ENCODE data around the gene PLA2G4B.

PLA2G4B gene

DNA sequence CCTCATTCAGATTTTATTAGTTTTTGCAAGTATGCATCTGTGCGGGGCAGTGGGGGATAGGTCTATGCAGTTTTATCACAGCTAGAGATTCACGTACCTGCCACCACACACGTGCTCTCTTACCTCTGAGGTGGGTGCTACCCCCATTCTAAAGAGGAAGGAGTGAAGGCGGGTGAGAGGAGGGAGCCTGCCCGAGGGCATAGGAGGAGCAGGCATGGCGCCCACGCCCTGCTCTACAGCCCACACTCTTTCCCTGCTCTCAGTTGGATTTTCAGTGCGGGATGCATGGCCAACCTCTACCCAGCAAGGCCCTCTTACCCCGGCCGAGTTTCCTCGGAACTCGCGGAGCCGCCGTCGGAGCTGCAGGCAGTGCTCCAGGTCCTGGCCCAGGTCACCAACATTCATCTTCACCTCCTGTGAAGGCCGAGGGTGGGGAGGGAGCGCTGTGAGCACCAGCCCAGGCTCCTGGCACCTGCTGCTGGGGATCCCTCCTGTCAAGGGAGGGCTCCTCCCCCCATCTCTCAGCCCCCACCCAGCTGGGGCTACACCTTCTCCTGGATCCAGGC, 26.9 kb downstream of the PLA2G4B start:
- TF ChIP-seq TAF1 (IDR thresholded peaks at IDR 0.05; ENCODE audit: low read depth) (no peak), NFIC (IDR thresholded peaks at IDR 0.05) (no peak), CEBPB (IDR thresholded peaks at IDR 0.05) (no peak), RAD21 (IDR thresholded peaks at IDR 0.05; ENCODE audit: low read depth) (no peak), EGR1 (IDR thresholded peaks at IDR 0.05) (no peak), YY1 (IDR thresholded peaks at IDR 0.05; ENCODE audit: low read depth) (no peak), CREB1 (IDR thresholded peaks at IDR 0.05; ENCODE audit: low read depth) (no peak), EP300 (IDR thresholded peaks at IDR 0.05; ENCODE audit: borderline replicate concordance) (no peak), TEAD4 (IDR thresholded peaks at IDR 0.05) (no peak), TCF12 (IDR thresholded peaks at IDR 0.05; ENCODE audit: low read depth) (no peak), FOXM1 (IDR thresholded peaks at IDR 0.05; ENCODE audit: borderline replicate concordance, low read depth) (no peak), ZBTB7A (IDR thresholded peaks at IDR 0.05; ENCODE audit: low read depth) (no peak)
- TF ChIP-seq, protein P1, sequence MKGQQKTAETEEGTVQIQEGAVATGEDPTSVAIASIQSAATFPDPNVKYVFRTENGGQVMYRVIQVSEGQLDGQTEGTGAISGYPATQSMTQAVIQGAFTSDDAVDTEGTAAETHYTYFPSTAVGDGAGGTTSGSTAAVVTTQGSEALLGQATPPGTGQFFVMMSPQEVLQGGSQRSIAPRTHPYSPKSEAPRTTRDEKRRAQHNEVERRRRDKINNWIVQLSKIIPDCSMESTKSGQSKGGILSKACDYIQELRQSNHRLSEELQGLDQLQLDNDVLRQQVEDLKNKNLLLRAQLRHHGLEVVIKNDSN (IDR thresholded peaks at IDR 0.05) = no peak
- TF ChIP-seq, protein P2, sequence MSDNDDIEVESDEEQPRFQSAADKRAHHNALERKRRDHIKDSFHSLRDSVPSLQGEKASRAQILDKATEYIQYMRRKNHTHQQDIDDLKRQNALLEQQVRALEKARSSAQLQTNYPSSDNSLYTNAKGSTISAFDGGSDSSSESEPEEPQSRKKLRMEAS (IDR thresholded peaks at IDR 0.05) = no peak
- TF ChIP-seq, protein P3, sequence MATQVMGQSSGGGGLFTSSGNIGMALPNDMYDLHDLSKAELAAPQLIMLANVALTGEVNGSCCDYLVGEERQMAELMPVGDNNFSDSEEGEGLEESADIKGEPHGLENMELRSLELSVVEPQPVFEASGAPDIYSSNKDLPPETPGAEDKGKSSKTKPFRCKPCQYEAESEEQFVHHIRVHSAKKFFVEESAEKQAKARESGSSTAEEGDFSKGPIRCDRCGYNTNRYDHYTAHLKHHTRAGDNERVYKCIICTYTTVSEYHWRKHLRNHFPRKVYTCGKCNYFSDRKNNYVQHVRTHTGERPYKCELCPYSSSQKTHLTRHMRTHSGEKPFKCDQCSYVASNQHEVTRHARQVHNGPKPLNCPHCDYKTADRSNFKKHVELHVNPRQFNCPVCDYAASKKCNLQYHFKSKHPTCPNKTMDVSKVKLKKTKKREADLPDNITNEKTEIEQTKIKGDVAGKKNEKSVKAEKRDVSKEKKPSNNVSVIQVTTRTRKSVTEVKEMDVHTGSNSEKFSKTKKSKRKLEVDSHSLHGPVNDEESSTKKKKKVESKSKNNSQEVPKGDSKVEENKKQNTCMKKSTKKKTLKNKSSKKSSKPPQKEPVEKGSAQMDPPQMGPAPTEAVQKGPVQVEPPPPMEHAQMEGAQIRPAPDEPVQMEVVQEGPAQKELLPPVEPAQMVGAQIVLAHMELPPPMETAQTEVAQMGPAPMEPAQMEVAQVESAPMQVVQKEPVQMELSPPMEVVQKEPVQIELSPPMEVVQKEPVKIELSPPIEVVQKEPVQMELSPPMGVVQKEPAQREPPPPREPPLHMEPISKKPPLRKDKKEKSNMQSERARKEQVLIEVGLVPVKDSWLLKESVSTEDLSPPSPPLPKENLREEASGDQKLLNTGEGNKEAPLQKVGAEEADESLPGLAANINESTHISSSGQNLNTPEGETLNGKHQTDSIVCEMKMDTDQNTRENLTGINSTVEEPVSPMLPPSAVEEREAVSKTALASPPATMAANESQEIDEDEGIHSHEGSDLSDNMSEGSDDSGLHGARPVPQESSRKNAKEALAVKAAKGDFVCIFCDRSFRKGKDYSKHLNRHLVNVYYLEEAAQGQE (IDR thresholded peaks at IDR 0.05; ENCODE audit: low read depth) = no peak

DNA sequence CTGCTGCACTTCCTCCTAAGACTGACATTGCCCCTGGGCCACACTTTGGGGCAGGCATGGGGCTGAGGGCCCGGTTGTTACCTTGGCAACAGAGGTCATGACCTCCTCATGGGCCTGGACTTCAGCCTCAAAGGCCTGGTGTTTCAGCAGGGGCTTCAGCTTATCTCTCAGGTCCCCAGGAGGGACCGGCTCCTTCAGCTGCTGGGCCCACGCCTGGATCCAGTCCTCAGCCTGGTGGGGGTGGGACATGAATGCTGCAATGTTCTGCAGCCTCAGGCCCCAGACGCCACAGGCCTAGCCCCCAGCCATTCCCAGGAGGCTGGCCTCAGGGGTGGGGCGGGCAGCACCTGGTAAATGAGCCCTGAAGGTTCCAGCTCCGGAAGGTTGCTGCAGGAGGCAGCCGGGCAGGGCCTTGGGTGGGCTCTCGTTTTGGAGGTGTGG, 27.6 kb downstream of the PLA2G4B start:
- TF ChIP-seq EGR1 (IDR thresholded peaks at IDR 0.05) = no peak
- TF ChIP-seq, protein P3 (IDR thresholded peaks at IDR 0.05; ENCODE audit: low read depth) = no peak
- TF ChIP-seq RAD21 (IDR thresholded peaks at IDR 0.05; ENCODE audit: low read depth) = no peak
- no peak for TF ChIP-seq YY1 (IDR thresholded peaks at IDR 0.05; ENCODE audit: low read depth)
- TF ChIP-seq TCF12 (IDR thresholded peaks at IDR 0.05; ENCODE audit: low read depth) = no peak
- no peak for TF ChIP-seq ZBTB7A (IDR thresholded peaks at IDR 0.05; ENCODE audit: low read depth)
- TF ChIP-seq, protein P2 (IDR thresholded peaks at IDR 0.05) = no peak
- TF ChIP-seq CEBPB (IDR thresholded peaks at IDR 0.05) = no peak

DNA sequence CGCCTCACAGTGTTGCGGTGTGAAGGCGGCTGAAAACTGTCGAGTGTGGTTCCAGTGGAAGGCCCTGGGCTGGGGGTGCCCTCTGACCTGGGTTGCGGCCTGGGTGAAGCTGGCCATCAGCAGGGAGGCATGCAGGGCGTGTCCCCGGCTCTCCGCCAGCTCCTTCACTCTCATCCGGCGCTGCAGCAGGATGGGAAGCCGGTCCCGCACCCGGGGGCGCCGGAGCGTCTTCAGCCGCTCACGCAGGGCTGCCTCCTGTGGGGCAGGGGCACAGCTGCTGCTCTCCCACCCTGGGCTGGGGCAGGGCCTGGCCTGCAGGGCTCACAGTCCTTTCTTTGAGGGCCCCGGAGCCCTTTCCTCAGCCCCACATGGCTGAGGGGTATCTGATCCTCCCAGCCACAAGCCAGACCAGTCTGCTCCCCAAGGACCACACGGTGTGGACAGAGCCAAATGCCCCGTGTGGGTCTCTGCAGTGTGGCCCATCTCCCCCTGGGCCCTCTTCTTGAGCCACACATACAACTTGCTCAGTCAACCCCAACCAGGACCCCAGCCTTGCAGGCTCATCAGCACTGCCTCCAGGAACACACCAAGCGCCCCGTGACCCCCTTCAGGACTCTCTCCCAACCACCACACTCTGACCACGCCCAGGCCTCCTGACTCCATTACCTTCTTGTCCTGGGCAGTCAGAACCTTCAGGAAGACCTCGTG, 28.4 kb downstream of the PLA2G4B start:
- TF ChIP-seq EGR1 (IDR thresholded peaks at IDR 0.05) = no peak
- TF ChIP-seq, protein P3 (IDR thresholded peaks at IDR 0.05; ENCODE audit: low read depth) = peak; percentile 32; the same call in 1 of the 2 replicates

DNA sequence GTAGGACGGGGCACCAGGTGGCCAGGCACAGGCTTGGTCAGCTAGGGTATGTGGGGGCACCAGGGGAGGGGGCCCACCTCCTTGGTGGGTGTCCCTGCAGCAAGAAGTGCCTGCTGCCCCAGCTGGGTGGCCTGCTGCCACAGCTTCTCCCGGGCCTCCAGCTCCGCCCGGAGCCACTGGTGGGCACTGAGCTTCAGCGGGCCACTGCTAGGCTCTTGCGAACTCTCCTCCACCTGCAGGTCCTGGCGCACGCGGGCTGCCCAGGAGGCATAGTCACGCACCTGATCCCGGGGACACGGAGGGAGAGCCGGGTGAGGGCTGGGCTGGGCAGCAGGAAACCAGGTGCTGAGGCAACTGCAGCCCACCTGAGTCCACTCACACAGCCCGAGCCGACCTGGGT, 29.7 kb downstream of the PLA2G4B start:
- no peak for TF ChIP-seq FOXM1 (IDR thresholded peaks at IDR 0.05; ENCODE audit: borderline replicate concordance, low read depth)
- no peak for TF ChIP-seq CREB1 (IDR thresholded peaks at IDR 0.05; ENCODE audit: low read depth)
- no peak for TF ChIP-seq YY1 (IDR thresholded peaks at IDR 0.05; ENCODE audit: low read depth)
